RWPE2 (cell line): ENCODE data around the gene R3HDM2.
A peak's percentile ranks its signal among the peaks of the same experiment; 100 is the strongest.

Experiments used
- ATAC-seq: fragments of 200-7000 bp; cut with Tn5 transposase; 3 replicates; pipeline ENCODE4 v1.9.1; 2021; ENCODE audit warnings: low read depth
- DNase-seq: peaks from one replicate; pipeline ENCODE4 v3.0.0-alpha.2; 2020; ENCODE audit warnings: low spot score
- H3K27ac ChIP-seq: fragments of 450-650 bp; 2 replicates; pipeline ENCODE4 v1.5.1; 2017; ENCODE audit warnings: mild to moderate bottlenecking; ENCODE audit not compliant: poor library complexity, severe bottlenecking
- H3K27me3 ChIP-seq: fragments of 250-450 bp; sonication (Bioruptor Pico); 2 replicates; pipeline ENCODE4 v1.5.1; 2021; ENCODE audit warnings: mild to moderate bottlenecking, moderate library complexity; ENCODE audit not compliant: insufficient read depth, poor library complexity, severe bottlenecking
- H3K36me3 ChIP-seq: fragments of 250-450 bp; sonication (Bioruptor Pico); 2 replicates; pipeline ENCODE4 v1.5.1; 2020; ENCODE audit warnings: low read depth, mild to moderate bottlenecking, moderate library complexity
- H3K4me1 ChIP-seq: fragments of 250-450 bp; sonication (Bioruptor Pico); 2 replicates; pipeline ENCODE4 v1.5.1; 2021; ENCODE audit warnings: mild to moderate bottlenecking, moderate library complexity; ENCODE audit not compliant: insufficient read depth, poor library complexity, severe bottlenecking
- H3K4me3 ChIP-seq: fragments of 250-450 bp; sonication (Bioruptor Pico); 2 replicates; pipeline ENCODE4 v1.5.1; 2021; ENCODE audit warnings: mild to moderate bottlenecking, moderate library complexity; ENCODE audit not compliant: severe bottlenecking
- H3K9me3 ChIP-seq: fragments of 250-450 bp; sonication (Bioruptor Pico); 2 replicates; pipeline ENCODE4 v1.5.1; 2021; ENCODE audit warnings: mild to moderate bottlenecking, moderate library complexity; ENCODE audit not compliant: severe bottlenecking
- TF ChIP-seq, protein P1 (sequence below): fragments of 450-650 bp; IDR thresholded peaks from one replicate; pipeline ENCODE4 v1.5.1; 2017; ENCODE audit warnings: mild to moderate bottlenecking, moderate library complexity; ENCODE audit not compliant: poor library complexity, severe bottlenecking

Gene R3HDM2

DNA sequence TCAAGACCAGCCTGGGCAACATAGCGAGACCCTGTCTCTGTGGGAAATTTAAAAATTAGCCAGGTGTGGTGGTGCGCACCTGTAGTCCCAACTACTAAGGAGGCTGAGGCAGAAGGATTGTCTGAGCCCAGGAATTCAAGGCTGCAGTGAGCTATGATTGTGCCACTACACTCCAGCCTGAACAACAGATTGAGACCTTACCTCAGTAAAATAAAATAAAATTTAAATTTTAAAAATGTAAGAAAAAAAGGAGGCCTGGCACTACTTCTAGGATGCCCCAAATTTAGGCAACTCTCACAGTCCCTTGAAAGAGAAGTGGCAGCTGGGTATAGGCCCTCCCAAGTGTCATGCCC is 23.3 kb upstream of the R3HDM2 start:
- Histone ChIP-seq H3K27ac (no peak overlapping the region), H3K27me3 (no peaks in the 10 kb centered on the region), H3K4me1 (peaks cover 29% of the 10 kb centered on the region), H3K4me3 (no peak overlapping the region), H3K9me3 (no peaks in the 10 kb centered on the region), H3K36me3 (no peaks in the 10 kb centered on the region)
- TF ChIP-seq, protein P1, sequence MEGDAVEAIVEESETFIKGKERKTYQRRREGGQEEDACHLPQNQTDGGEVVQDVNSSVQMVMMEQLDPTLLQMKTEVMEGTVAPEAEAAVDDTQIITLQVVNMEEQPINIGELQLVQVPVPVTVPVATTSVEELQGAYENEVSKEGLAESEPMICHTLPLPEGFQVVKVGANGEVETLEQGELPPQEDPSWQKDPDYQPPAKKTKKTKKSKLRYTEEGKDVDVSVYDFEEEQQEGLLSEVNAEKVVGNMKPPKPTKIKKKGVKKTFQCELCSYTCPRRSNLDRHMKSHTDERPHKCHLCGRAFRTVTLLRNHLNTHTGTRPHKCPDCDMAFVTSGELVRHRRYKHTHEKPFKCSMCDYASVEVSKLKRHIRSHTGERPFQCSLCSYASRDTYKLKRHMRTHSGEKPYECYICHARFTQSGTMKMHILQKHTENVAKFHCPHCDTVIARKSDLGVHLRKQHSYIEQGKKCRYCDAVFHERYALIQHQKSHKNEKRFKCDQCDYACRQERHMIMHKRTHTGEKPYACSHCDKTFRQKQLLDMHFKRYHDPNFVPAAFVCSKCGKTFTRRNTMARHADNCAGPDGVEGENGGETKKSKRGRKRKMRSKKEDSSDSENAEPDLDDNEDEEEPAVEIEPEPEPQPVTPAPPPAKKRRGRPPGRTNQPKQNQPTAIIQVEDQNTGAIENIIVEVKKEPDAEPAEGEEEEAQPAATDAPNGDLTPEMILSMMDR, result no peak
- ATAC-seq (no peak), DNase-seq (no peak)

- TF ChIP-seq, protein P1, result peak; percentile 91
- no peaks in the 10 kb centered on the region for H3K36me3 ChIP-seq
- H3K4me3 ChIP-seq, result no peak overlapping the region
- H3K4me1 ChIP-seq, result peaks cover 20% of the 10 kb centered on the region
- DNase-seq (no peak), ATAC-seq (peak; percentile 70)
- no peak overlapping the region for H3K27ac ChIP-seq
- no peaks in the 10 kb centered on the region for H3K9me3 ChIP-seq
- H3K27me3 ChIP-seq, result no peaks in the 10 kb centered on the region
Measured at GRCh38 chr12:57452937-57453509, 22.2 kb upstream of the R3HDM2 start.

- ATAC-seq, result peak; percentile 8; the same call in 1 of the 3 replicates
- H3K4me3 ChIP-seq, result no peak overlapping the region
- DNase-seq, result no peak
- H3K36me3 ChIP-seq, result no peaks in the 10 kb centered on the region
- no peaks in the 10 kb centered on the region for H3K9me3 ChIP-seq
- H3K27me3 ChIP-seq, result no peaks in the 10 kb centered on the region
- peaks cover 14% of the 10 kb centered on the region for H3K4me1 ChIP-seq
- H3K27ac ChIP-seq, result no peak overlapping the region
- TF ChIP-seq, protein P1, result no peak
Measured at GRCh38 chr12:57452181-57452936, 21.5 kb upstream of the R3HDM2 start.

- DNase-seq, result no peak
- Histone ChIP-seq H3K9me3 (no peaks in the 10 kb centered on the region), H3K4me3 (no peak overlapping the region), H3K27me3 (no peaks in the 10 kb centered on the region), H3K27ac (no peak overlapping the region), H3K4me1 (peaks cover 5% of the 10 kb centered on the region), H3K36me3 (no peaks in the 10 kb centered on the region)
- ATAC-seq, result no peak
- TF ChIP-seq, protein P1, result no peak
Measured at GRCh38 chr12:57451233-57451778, 20.5 kb upstream of the R3HDM2 start.

DNA sequence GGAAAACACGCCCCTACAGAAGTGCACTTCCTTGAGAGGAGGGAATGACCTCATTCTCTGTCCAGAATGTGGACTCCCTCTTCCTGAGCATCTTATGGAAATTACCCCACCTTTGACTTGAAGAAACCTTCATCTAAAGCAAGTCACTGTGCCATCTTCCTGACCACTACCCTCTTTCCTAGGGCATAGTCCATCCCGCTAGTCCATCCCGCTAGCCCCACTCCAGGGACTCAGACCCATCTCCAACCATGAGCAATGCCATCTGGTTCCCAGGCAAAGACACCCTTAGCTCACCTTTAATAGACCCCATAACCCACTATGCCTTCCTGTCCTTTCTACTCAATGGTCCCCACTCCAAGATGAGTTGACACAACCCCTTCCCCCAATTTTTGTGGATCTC is 19.2 kb upstream of the R3HDM2 start:
- Histone ChIP-seq H3K27ac (no peak overlapping the region), H3K36me3 (no peaks in the 10 kb centered on the region), H3K9me3 (no peaks in the 10 kb centered on the region), H3K27me3 (no peaks in the 10 kb centered on the region), H3K4me1 (peaks cover 5% of the 10 kb centered on the region), H3K4me3 (no peak overlapping the region)
- DNase-seq, result no peak
- ATAC-seq, result no peak
- TF ChIP-seq, protein P1, result no peak
